Measurements from ENCODE around the gene TRAM2.

- TF ChIP-seq CTCF (IDR thresholded peaks at IDR 0.05; ENCODE audit: insufficient read depth, low read length, poor library complexity, severe bottlenecking) (no peak), EZH2phosphoT487 (conservative IDR thresholded peaks at IDR 0.05; ENCODE audit: low read length) (no peak)
Observed at GRCh38 chr6:52562911-52563310, 13.9 kb downstream of the TRAM2 start.
